ENCODE results near the gene RPTOR.

Gene RPTOR

DNA sequence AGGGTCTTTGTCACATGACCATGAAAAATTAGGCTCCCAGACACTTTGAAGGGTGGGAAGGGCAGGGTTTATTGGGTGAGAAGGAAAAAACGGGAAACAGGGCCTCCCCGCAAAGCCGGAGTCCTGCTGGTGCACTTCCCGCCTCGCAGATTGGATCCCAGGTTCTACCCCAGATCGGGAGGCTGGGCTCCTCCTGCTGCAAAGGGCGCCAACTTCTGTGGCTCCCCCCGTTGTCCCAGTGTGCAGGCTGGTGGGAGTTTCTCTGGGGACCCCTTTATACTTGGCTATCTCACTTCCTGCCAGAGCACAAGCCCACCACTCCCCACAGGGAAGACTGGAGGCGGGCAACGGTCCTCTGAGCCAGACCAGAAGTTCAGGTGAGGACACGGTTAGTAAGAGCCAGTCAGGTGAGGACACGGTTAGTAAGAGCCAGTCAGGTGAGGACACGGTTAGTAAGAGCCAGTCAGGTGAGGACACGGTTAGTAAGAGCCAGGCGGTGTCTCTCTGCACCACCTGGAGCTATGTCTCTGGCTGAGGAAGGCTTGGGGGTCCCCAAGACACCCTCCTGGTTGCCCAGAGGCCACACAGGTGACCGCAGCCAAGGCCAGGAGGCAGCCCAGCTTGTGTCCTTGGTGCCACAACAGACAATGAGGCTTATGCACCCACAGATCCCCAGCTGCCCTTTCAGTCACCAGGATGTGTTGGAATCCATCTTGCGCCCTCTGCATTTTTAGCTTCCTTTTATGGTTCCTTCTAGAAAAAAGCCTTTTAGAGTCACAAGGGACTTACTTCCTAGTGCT lies 398.9 kb downstream of the RPTOR start:
- DNase-seq (ENCODE audit: insufficient read length, low spot score): no peak
- FAIRE-seq: no peak

DNA sequence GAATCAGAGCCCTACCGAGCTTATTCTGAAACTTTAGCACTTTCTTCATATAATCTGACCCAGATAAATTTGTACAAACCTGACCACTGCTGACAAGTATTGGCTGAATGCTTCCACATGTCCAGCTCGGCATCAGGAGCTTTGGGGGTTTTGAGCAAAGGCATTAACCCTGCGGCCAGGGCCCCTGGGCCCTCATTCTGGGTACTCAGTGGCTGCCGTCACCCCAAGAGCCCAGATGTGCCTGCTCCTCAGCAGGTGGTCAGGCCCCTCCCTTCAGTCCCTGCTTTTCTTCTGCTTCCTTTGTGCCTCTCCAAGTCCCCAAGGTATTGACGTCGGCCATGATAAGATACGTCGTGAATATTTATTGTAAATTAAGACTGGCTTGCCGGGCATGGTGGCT lies 399.7 kb downstream of the RPTOR start:
- DNase-seq (ENCODE audit: insufficient read length, low spot score) (no peak), FAIRE-seq (no peak)

DNA sequence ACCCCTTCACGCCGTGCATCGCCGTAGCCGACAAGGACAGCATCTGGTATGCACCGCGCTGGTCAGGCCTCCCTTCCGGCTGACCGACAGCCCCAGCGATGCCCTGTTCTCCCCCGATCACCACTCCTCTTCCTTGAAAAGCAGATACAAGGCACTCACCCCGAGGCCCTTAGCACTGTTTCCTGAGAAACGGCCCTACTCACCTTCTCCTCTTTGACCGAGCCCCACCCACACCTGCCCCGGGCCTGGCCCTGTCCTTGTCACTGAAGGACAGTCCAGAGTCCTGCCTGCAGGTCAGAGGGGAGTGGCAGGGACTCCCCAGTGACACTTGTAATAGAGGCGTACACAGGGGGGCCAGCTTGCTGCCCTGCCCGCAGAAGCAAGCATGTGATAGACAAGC lies 401.1 kb downstream of the RPTOR start:
- no peak for FAIRE-seq
- no peak for DNase-seq (ENCODE audit: insufficient read length, low spot score)

DNA sequence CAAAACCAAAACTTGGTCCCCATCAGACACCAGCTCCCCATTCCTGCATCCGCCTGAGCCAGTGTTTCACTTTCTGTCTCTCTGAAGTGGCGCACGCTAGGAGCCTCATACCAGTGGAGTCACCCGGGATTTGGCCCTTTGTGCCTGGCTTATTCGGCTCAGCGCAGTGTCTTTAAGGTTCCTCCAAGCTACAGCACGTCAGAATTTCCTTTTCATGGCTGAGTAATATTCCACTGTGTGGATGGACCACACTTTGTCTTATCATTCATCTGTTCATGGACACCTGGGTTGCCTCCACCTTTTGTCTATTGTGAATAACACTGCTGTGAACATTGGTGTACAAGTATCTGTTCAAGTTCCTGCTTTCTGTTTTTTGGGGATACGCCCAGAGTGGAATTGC lies 401.8 kb downstream of the RPTOR start:
- FAIRE-seq (no peak), DNase-seq (ENCODE audit: insufficient read length, low spot score) (no peak)

DNA sequence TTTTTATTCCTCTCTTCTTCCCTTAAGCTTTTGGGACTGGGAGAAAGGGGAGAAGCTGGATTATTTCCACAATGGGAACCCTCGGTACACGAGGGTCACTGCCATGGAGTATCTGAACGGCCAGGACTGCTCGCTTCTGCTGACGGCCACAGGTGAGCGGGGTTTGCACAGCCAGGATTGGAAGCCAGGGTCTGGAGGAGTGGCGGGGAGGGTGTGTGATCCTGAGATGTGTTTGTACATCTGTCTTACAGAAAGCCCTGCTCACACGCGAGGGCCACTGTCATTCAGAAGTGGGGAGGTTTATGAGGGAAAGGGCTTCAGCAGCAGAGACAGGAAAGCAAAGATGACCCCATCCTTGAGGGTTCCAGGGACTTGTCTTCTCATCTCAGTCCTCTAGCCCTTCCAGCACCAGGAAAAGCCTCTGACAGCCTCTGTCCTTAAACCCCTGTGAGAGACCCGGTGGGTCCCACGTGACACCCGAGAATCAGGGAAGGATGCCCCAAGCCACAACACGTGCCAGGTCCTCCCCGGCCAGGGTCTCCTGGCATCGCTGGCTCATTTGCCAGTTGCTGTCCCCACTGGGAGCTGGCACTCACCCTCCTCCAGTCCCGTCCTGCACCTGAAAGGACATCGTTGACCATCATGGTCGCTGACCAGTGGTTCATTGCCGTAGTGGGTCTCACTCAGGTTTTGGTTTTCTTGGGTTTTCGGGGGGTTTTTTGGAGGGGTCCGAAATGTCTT lies 402.7 kb downstream of the RPTOR start:
- no peak for DNase-seq (ENCODE audit: insufficient read length, low spot score)
- no peak for FAIRE-seq

DNA sequence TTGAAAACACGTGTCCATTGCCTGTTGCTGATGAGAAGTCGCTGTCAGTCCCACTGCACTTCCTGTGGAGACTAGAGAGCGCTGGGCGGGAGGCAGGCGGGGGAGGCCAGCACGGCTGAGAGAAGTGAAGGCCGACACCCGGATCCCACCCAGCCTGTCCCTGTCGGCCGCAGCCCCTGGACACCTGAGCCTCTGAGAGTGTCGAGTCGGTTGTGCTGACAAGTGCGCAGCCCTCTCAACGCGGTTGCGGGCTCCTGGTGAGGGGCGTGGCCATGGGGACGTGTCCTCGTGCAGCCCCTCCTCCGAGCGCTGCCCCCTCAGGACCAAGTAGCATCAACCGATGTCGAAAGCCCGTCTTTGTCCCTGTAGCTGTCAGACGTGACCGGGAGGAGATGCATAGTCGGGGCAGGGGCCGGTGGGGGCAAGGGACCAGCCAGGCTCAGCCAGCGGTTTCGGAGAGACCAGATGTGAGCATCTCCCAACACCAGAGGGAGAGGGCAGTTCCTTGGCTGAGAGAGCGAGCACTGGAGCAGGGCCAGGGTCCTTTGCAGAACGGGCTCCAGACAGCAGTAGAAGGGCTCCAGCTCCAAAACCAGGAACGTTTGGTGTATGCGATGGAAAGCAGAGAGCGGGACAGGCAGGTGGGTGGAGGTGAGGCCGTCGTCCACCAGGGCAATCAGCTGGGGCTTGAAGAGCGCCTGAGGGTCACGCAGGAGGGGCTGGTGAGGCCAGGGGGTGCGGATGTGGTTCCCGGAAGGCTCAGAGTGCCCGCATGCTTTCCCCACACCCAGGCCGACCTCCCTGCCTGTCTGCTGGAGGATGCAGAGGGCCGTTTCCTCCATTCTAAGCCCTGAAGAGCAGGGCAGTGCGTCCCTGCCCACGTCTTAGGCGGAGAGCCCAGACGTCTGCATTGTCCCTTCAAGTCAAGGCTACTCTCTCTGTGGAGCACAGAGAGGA lies 403.7 kb downstream of the RPTOR start:
- FAIRE-seq (no peak), DNase-seq (ENCODE audit: insufficient read length, low spot score) (no peak)

DNA sequence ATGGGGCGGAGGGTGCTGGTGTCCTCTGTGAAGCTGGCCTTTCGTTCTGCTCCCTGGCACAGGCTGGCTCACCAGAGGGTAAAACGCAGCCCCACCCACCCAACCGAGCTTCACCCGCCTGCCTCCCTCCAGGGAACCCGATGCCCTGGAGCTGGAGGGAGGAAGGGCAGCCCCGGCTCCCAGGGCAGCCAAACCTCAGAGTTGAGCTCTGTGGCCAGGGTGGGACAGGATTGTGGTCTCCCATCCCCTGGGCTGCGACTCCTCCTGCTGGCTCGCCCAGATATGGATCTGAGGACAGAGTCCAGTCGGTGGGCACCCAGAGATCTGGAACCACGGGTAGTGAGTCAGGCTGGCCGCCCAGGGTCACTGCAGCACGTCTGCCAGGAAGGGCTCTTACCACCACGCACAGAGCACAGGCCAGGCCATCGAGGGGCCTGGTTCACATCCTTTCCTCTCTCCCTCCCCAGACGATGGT lies 404.4 kb downstream of the RPTOR start:
- FAIRE-seq: no peak
- no peak for DNase-seq (ENCODE audit: insufficient read length, low spot score)

DNA sequence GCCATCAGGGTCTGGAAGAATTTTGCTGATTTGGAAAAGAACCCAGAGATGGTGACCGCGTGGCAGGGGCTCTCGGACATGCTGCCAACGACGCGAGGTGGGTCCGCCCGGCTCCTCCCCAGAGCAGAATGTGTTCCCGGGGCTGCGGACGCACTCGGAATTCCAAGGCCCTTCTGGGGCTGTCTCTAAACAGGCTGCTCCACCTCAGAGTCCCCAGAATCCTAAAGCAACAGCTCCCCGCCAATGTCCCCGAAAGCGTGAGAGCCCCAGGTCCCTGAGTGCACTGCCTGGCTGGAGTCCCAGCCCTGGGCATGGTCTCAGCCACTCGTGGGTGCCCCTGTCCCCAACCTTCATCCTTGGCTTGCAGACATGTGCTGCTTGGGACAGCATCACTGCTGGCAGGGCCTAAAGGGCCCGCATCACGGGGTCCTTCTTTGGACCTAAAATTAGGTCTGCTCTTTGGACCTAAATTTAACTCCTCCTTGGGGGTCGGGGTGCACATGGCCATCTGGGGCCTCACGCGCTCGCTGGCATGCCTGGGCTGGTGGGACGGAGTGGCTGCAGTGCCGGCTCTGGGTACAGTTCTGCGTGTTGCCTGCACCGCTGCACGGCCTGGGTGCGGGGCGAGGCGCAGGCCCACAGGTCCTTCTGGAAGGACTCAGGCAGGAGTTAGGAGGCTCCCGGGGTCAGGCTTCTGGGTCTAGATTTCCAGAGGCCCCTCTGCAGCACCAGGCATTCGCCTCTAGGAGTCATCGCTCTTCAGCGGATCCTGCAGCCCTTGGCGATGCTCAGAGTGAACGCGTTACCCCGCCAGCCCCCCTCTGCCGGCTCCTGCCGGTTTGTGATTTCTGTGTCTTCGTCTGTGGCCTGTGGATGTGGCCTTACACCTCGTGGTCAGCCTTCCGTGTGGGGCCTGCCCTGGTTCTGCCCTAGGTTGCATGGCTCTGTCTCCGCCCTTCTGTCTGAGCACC lies 405.1 kb downstream of the RPTOR start:
- FAIRE-seq: no peak
- no peak for DNase-seq (ENCODE audit: insufficient read length, low spot score)

DNA sequence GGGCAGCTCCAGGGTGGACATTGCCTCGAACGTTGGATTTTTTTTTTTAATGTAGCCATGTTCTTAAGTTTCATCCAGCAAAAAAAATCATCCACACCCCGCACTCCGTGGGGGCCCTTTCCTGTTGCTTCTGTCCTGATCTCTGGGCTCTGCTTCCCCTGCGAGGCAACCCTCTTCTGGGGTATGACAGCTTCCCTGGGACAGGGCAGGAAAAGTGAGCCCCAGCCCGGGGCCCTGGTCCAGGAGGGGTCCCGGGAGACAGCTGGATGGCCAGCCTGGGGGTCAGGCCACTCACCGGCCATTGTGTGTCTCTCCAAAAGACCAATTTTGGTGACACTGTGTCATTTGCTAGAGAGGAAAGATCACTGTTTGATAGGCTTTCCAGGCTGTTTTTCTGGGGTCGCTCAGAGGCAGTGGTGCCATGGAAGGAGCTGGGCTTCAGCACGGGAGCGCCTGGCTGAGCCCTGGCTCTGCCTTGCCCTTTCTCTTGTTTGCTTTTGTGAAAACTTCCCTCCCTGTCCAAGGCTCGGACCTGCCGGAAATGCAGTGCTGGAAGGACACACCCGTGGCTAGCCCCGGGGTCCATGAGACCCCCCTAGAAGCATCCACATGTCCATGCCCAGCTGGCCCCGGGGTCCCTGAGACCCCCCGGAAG lies 406.0 kb downstream of the RPTOR start:
- no peak for DNase-seq (ENCODE audit: insufficient read length, low spot score)
- no peak for FAIRE-seq

DNA sequence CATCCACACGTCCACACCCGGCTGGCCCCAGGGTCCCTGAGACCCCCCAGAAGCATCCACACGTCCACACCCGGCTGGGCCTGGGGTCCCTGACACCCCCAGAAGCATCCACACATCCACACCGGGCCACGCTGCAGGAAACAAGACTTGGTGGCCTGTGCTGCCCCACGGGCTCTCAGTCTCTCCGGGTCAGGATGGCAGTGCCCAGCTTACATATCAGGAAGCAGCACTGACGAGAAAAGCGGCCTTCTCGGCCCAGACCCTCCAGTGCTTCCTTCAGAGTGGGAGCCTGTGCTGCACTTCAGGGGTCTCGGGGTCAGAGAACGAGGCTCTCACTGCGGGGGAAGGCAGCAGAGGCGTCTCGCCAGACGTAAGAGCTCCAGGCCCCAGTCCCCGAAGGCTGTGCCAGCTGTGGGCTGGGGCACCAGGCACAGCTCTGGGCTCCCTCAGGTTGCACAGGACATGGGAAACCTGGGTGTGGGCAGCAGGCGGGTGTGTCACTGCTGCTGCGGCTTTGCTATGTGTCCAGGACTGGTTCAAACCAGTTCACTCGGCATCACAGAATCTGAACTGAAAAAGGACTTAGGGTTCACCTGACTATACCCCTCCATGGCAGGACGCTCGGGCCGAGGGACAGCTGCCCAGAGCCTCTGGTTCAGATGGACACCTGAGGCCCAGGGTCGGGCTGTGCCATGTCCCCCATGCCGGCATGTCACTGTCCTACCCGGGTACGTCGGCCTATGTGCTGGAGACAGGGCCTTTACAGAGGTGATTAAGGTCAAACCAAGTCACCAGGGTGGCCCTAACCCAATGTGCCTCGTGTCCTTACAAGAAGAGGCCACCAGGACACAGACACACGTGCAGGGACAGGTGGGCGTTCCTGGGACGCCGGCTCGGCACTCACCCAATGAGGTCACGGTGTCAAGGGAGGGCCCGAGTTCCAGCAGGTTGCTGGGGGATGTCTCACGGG lies 406.8 kb downstream of the RPTOR start:
- FAIRE-seq (no peak), DNase-seq (ENCODE audit: insufficient read length, low spot score) (no peak)

DNA sequence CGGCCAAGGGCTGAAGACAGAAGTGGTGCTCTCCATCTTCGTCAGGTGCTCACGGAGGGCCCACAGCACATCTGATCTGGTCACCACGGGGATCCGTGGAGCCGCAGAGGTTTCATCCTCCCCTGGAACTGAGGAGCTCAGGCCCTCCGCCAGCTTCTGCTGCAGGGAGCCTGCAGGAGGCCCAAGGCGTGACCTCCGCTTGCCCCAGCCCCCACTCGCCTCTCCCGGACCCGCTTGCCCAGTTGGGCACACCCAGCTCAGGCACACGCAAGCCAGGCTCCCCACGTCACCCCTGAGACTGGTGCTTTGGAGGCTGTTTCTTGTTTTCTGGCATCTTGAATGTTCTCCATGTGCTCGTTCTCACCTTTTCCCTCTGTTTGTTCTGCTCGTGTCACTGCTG lies 407.7 kb downstream of the RPTOR start:
- FAIRE-seq (no peak), DNase-seq (ENCODE audit: insufficient read length, low spot score) (no peak)

DNA sequence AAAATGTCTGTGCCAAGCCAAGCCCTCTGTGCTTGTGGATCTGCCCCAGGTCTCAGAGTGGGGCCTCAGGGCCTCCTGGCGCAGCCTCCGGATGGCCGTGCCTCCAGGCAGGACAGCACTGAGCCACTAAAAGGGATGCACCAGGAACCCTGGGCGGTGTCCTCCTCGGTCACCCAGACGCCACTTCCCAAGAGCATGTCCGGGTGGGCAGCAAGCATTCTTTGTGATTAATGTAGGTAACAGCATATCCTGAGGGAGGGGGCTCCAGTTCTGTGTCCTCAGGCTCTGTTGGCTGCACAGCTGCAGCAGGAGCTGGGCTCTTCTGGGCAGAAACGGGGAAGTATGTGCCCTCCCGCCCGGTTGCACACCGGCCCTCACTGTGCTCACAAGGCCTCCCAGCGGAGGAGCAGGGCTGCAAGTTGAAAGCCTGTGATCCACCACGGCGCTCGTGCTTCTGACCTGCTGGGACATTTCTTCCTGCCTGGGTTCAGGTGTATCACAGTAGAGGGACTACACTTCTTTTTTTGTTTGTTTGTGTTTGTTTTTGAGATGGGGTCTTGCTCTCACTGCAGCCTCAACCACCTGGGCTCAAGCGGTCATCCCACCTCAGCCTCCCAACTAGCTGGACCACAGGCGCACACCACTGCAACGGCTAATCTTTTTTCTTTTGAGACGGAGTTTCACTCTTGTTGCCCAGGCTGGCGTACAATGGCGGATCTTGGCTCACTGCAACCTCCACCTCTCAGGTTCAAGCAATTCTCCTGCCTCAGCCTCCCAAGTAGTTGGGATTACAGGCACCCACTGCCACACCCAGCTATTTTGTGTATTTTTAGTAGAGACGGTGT lies 409.1 kb downstream of the RPTOR start:
- FAIRE-seq (no peak), DNase-seq (ENCODE audit: insufficient read length, low spot score) (no peak)

DNA sequence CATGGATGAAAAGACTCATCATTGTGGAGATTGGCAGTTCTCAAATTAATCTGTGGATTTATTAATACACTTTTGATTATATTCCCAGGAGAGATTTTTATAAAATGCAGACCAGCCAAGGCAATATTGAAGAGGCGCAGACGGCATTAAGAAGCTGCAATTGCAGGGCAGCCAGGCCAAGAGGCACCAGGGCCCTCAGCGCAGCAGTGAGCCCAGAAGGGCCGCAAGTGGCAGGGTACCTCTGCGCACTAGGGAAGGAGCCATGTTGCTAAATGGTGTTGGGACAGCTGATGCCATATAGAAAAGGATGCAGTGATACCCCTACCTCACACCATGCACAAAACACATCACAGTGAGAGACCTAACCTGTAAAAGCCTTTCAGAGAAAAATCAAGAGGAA lies 410.4 kb downstream of the RPTOR start:
- DNase-seq (ENCODE audit: insufficient read length, low spot score) (no peak), FAIRE-seq (no peak)

DNA sequence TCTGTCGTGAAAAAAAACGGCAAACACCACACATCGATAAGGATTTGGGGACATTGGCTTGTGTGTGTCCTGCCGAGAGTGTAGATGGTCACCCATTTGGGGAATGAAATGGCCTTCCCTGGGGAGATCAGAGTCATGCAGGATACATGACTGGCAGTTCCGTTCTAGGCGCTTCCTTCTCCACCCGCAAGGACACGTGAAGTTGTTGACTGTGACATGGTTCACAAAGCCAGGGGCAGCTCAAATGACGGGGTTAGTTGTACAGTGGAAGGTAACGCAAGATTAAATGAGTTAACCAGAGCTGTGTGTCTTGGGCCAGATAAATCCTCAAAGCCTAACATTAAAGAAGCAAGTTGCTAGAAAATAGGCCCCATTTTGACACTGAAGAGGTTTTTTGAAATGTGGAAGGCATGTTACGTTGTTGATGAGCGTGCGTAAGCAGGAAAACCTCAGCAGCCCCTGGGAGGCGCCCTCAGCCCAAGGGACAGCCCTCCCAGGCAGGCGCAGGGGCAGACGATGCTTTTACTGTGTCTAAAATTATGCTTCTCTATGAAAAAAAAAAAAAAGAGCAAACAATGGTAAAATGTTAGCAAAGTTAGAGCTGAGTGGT lies 411.1 kb downstream of the RPTOR start:
- DNase-seq (ENCODE audit: insufficient read length, low spot score) (no peak), FAIRE-seq (no peak)

DNA sequence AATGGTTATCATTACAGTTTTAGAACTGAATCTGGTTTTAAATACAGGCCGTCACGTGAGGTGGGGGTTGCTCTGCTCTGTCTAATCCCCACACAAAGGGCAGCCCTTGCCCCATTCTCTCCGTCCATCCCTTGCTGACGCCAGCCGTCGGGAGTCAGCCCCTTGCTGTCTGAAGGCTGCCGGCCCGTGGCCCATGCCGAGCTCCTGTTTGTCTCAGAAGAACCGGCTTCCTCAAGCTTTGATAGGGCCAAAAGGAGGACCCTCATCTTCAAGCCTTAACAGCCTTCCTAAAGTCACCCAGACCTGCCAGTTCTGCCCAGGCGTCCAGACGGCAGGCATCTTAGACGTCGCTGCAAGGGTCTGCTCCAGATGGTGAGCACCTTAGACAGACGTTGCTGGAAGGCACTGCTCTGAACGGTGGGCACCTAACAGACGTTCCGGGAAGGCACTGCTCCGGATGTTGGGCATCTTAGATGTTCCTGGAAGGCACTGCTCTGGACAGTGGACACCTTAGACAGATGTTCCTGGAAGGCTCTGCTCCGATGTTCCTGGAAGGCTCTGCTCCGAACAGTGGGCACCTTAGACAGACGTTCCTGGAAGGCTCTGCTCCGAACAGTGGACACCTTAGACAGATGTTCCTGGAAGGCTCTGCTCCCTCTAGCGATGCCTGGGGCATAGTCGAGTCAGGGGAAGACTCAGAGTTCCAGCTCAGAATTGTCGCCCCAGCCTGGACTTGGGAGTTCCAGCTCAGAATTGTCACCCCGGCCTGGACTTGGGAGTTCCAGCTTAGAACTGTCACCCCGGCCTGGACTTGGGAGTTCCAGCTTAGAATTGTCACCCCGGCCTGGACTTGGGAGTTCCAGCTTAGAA lies 411.9 kb downstream of the RPTOR start:
- DNase-seq (ENCODE audit: insufficient read length, low spot score) (no peak), FAIRE-seq (no peak)

DNA sequence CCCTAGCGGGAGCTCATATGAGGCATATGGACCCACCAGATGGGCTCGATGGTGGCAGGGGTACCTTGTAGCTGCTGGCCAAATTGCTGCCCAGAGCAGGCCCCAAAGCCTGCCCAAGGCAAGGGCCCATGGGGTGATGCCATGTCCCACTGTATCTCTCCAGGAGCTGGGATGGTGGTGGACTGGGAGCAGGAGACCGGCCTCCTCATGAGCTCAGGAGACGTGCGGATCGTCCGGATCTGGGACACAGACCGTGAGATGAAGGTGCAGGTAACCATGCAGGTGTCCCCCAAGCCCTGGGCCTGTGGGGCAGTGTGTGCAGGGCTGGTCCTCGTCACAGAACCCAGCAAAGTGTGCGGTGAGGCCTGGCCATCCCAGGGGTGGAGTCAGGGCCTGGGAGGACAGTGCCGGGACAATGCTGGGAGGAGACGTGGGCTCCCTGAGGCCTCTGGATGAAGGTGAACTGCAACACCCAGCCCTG lies 412.9 kb downstream of the RPTOR start:
- FAIRE-seq (no peak), DNase-seq (ENCODE audit: insufficient read length, low spot score) (no peak)
